ENCODE measurements around the gene STPG2.

The STPG2 gene

GRCh38 chr4:97845758-97846157 is 297.5 kb downstream of the STPG2 start:
- no peak overlapping the region for H3K4me3 ChIP-seq (ENCODE audit: low read depth, low read length)

- no peak overlapping the region for H3K4me3 ChIP-seq (ENCODE audit: low read depth, low read length)
Observed at GRCh38 chr4:97841512-97841911, 301.8 kb downstream of the STPG2 start.

- H3K4me3 ChIP-seq (ENCODE audit: low read depth, low read length) = no peak overlapping the region
Observed at GRCh38 chr4:97836662-97837061, 306.6 kb downstream of the STPG2 start.

GRCh38 chr4:97828646-97829045 is 314.6 kb downstream of the STPG2 start:
- no peak overlapping the region for H3K4me3 ChIP-seq (ENCODE audit: low read depth, low read length)

- no peak overlapping the region for H3K4me3 ChIP-seq (ENCODE audit: low read depth, low read length)
Observed at GRCh38 chr4:97819294-97819693, 324.0 kb downstream of the STPG2 start.

GRCh38 chr4:97812768-97813167 is 330.5 kb downstream of the STPG2 start:
- no peak overlapping the region for H3K4me3 ChIP-seq (ENCODE audit: low read depth, low read length)

- H3K4me3 ChIP-seq (ENCODE audit: low read depth, low read length) = no peak overlapping the region
Observed at GRCh38 chr4:97786306-97786920, 356.9 kb downstream of the STPG2 start.

GRCh38 chr4:97778174-97778573 is 365.1 kb downstream of the STPG2 start:
- H3K4me3 ChIP-seq (ENCODE audit: low read depth, low read length) = no peak overlapping the region

- no peak overlapping the region for H3K4me3 ChIP-seq (ENCODE audit: low read depth, low read length)
Observed at GRCh38 chr4:97774347-97774989, 368.8 kb downstream of the STPG2 start.

GRCh38 chr4:97770222-97770621 is 373.1 kb downstream of the STPG2 start:
- H3K4me3 ChIP-seq (ENCODE audit: low read depth, low read length) = no peak overlapping the region

- H3K4me3 ChIP-seq (ENCODE audit: low read depth, low read length) = no peak overlapping the region
Observed at GRCh38 chr4:97762115-97762512, 381.2 kb downstream of the STPG2 start.

- H3K4me3 ChIP-seq (ENCODE audit: low read depth, low read length) = no peak overlapping the region
Observed at GRCh38 chr4:97761445-97762114, 381.7 kb downstream of the STPG2 start.

- H3K4me3 ChIP-seq (ENCODE audit: low read depth, low read length) = no peak overlapping the region
Observed at GRCh38 chr4:97759785-97760184, 383.5 kb downstream of the STPG2 start.

GRCh38 chr4:97752599-97752998 is 390.7 kb downstream of the STPG2 start:
- H3K4me3 ChIP-seq (ENCODE audit: low read depth, low read length) = no peak overlapping the region

GRCh38 chr4:97747945-97748344 is 395.3 kb downstream of the STPG2 start:
- no peak overlapping the region for H3K4me3 ChIP-seq (ENCODE audit: low read depth, low read length)

GRCh38 chr4:97720869-97721432 is 422.3 kb downstream of the STPG2 start:
- no peak overlapping the region for H3K4me3 ChIP-seq (ENCODE audit: low read depth, low read length)

GRCh38 chr4:97691111-97691605 is 452.1 kb downstream of the STPG2 start:
- no peak overlapping the region for H3K4me3 ChIP-seq (ENCODE audit: low read depth, low read length)

- no peak overlapping the region for H3K4me3 ChIP-seq (ENCODE audit: low read depth, low read length)
Observed at GRCh38 chr4:97670703-97671269, 472.5 kb downstream of the STPG2 start.

GRCh38 chr4:97665553-97665952 is 477.7 kb downstream of the STPG2 start:
- H3K4me3 ChIP-seq (ENCODE audit: low read depth, low read length) = no peak overlapping the region

GRCh38 chr4:97664741-97665140 is 478.5 kb downstream of the STPG2 start:
- no peak overlapping the region for H3K4me3 ChIP-seq (ENCODE audit: low read depth, low read length)

- H3K4me3 ChIP-seq (ENCODE audit: low read depth, low read length) = no peak overlapping the region
Observed at GRCh38 chr4:97662133-97662532, 481.1 kb downstream of the STPG2 start.
